HEK293T (cell line): ENCODE measurements around the gene TUBB4A.

ENCODE experiments used
- CTCF ChIA-PET: fragments of 350-600 bp; formaldehyde crosslinking; extraction: SDS; loops from one replicate; lab custom pipeline; 2021; ENCODE audit warnings: antibody characterized with exemption, inconsistent platforms; lab: Yijun Ruan, JAX
- POLR2A ChIA-PET: fragments of 350-600 bp; formaldehyde crosslinking; extraction: SDS; loops from one replicate; lab custom pipeline; 2020; ENCODE audit warnings: antibody characterized with exemption, inconsistent platforms; lab: Yijun Ruan, JAX
- DNase-seq: peaks from one replicate; pipeline ENCODE4 v3.0.0; 2012; ENCODE audit warnings: mixed read lengths; ENCODE audit errors: extremely low spot score
- ARNT ChIP-seq: fragments of 450-650 bp; IDR thresholded peaks from 2 replicates; pipeline ENCODE4 v1.6.1; 2017; ENCODE audit warnings: mild to moderate bottlenecking
- BHLHE40 ChIP-seq: fragments of 450-650 bp; IDR thresholded peaks from 2 replicates; pipeline ENCODE4 v1.6.1; 2016; ENCODE audit warnings: mild to moderate bottlenecking, moderate library complexity, borderline replicate concordance
- CTBP1 ChIP-seq: fragments of 450-650 bp; IDR thresholded peaks from 2 replicates; pipeline ENCODE4 v1.6.1; 2016; ENCODE audit warnings: borderline replicate concordance
- ELF4 ChIP-seq: fragments of 450-650 bp; IDR thresholded peaks from 2 replicates; pipeline ENCODE4 v1.6.1; 2017; ENCODE audit warnings: antibody characterized with exemption
- FOXA1 ChIP-seq: fragments of 450-650 bp; IDR thresholded peaks from 2 replicates; pipeline ENCODE4 v1.6.1; 2016; ENCODE audit warnings: mild to moderate bottlenecking
- FOXK2 ChIP-seq: fragments of 450-650 bp; IDR thresholded peaks from 2 replicates; pipeline ENCODE4 v1.6.1; 2016; ENCODE audit warnings: mild to moderate bottlenecking
- FOXM1 ChIP-seq: fragments of 450-650 bp; IDR thresholded peaks from 2 replicates; pipeline ENCODE4 v1.6.1; 2017; ENCODE audit warnings: mild to moderate bottlenecking, borderline replicate concordance
- HDGF ChIP-seq: fragments of 450-650 bp; IDR thresholded peaks from 2 replicates; pipeline ENCODE4 v1.6.1; 2017; ENCODE audit warnings: antibody characterized with exemption, borderline replicate concordance
- L3MBTL2 ChIP-seq: fragments of 450-650 bp; conservative IDR thresholded peaks from 2 replicates; pipeline ENCODE4 v1.6.1; 2016; ENCODE audit warnings: mild to moderate bottlenecking
- LEF1 ChIP-seq: fragments of 450-650 bp; IDR thresholded peaks from 2 replicates; pipeline ENCODE4 v1.6.1; 2017; ENCODE audit warnings: mild to moderate bottlenecking, borderline replicate concordance
- NFRKB ChIP-seq: fragments of 450-650 bp; IDR thresholded peaks from 2 replicates; pipeline ENCODE4 v1.6.1; 2016; ENCODE audit warnings: mild to moderate bottlenecking, moderate library complexity
- PKNOX1 ChIP-seq: fragments of 450-650 bp; IDR thresholded peaks from 2 replicates; pipeline ENCODE4 v1.6.1; 2016
- SP1 ChIP-seq: fragments of 450-650 bp; IDR thresholded peaks from 2 replicates; pipeline ENCODE4 v1.6.1; 2017
- SUZ12 ChIP-seq: fragments of 450-650 bp; IDR thresholded peaks from 2 replicates; pipeline ENCODE4 v1.6.1; 2016; ENCODE audit warnings: mild to moderate bottlenecking
- TARDBP ChIP-seq: fragments of 450-650 bp; IDR thresholded peaks from 2 replicates; pipeline ENCODE4 v1.6.1; 2016
- ZNF384 ChIP-seq: fragments of 450-650 bp; IDR thresholded peaks from 2 replicates; pipeline ENCODE4 v1.6.1; 2016

TUBB4A gene

GRCh38 chr19:6489278-6490061 is 12.6 kb downstream of the TUBB4A start:
- TF ChIP-seq LEF1 (no peak), BHLHE40 (no peak), HDGF (no peak), L3MBTL2 (no peak), FOXA1 (no peak), NFRKB (no peak), ARNT (no peak), CTBP1 (no peak), FOXM1 (no peak), ELF4 (no peak), ZNF384 (no peak), FOXK2 (no peak), TARDBP (no peak)
- CTCF ChIA-PET: no interaction called here
- no peak for DNase-seq
- POLR2A ChIA-PET: no interaction called here

- ChIA-PET CTCF (no interaction called here), POLR2A (no interaction called here)
These were observed 17.3 kb downstream of the TUBB4A start for GRCh38 chr19:6484831-6485230.

GRCh38 chr19:6484230-6484629 is 17.9 kb downstream of the TUBB4A start:
- no peak for DNase-seq
- CTCF ChIA-PET: no interaction called here
- TF ChIP-seq L3MBTL2 (no peak), ARNT (no peak), BHLHE40 (no peak)
- POLR2A ChIA-PET: no interaction called here

More at GRCh38 chr19:6484831-6485230, 17.3 kb downstream of the TUBB4A start:
- TF ChIP-seq ELF4: no peak
- no peak for TF ChIP-seq FOXA1
- TF ChIP-seq SP1: no peak
- TF ChIP-seq TARDBP: no peak
- TF ChIP-seq L3MBTL2: no peak
- DNase-seq: no peak

GRCh38 chr19:6483235-6483634 is 18.9 kb downstream of the TUBB4A start:
- DNase-seq: no peak
- ChIA-PET CTCF (no interaction called here), POLR2A (no interaction called here)
- no peak for TF ChIP-seq PKNOX1
- TF ChIP-seq BHLHE40: no peak
- no peak for TF ChIP-seq SP1
- no peak for TF ChIP-seq NFRKB
- TF ChIP-seq ELF4: no peak
- TF ChIP-seq CTBP1: no peak
- no peak for TF ChIP-seq TARDBP
- TF ChIP-seq HDGF: no peak
- TF ChIP-seq FOXK2: no peak
- TF ChIP-seq ARNT: no peak
- TF ChIP-seq SUZ12: no peak
- no peak for TF ChIP-seq LEF1
- no peak for TF ChIP-seq L3MBTL2
- TF ChIP-seq ZNF384: no peak
- no peak for TF ChIP-seq FOXA1
- TF ChIP-seq FOXM1: no peak

GRCh38 chr19:6482343-6482686 is 19.8 kb downstream of the TUBB4A start:
- ChIA-PET CTCF (no interaction called here), POLR2A (interaction anchor here (0.6 kb wide), 1 partner anchor 9 kb away, joined by 3 read pairs; no protein-coding TSS in a partner anchor)
- TF ChIP-seq L3MBTL2: no peak
- TF ChIP-seq BHLHE40: no peak
- no peak for TF ChIP-seq CTBP1
- no peak for TF ChIP-seq PKNOX1
- no peak for TF ChIP-seq ZNF384
- TF ChIP-seq HDGF: no peak
- TF ChIP-seq ARNT: no peak
- TF ChIP-seq TARDBP: no peak
- no peak for TF ChIP-seq SUZ12
- no peak for DNase-seq

- ChIA-PET CTCF (interaction anchor here (0.6 to 1.0 kb wide), 3 partner anchors 28 to 382 kb away, joined by 3 read pairs; no protein-coding TSS in a partner anchor), POLR2A (interaction anchor here (0.6 kb wide), 1 partner anchor 9 kb away, joined by 3 read pairs; no protein-coding TSS in a partner anchor)
- DNase-seq: peak; percentile 60
- TF ChIP-seq ZNF384: no peak
- TF ChIP-seq SUZ12: no peak
- no peak for TF ChIP-seq FOXA1
- TF ChIP-seq TARDBP: no peak
- no peak for TF ChIP-seq ARNT
- TF ChIP-seq PKNOX1: no peak
- no peak for TF ChIP-seq CTBP1
- TF ChIP-seq L3MBTL2: no peak
- TF ChIP-seq LEF1: no peak
- no peak for TF ChIP-seq FOXM1
- no peak for TF ChIP-seq SP1
- TF ChIP-seq NFRKB: no peak
- no peak for TF ChIP-seq HDGF
- no peak for TF ChIP-seq ELF4
- TF ChIP-seq FOXK2: no peak
These were observed 20.4 kb downstream of the TUBB4A start, which contains the start of gene DENND1C for GRCh38 chr19:6481541-6482342. Gene DENND1C, minus strand, starts transcription at chr19:6481787. Its CDS starts 92 bp downstream, at chr19:6481695.
